Spleen (tissue), 7 donors: ENCODE data around the gene MRPL41.
"Not testable (repeated sequence)": the region's sequence is repeated elsewhere in the genome, so short reads cannot be mapped to it uniquely, and the experiment has no call there.

ENCODE experiments used
- CTCF ChIP-seq, 11 experiments: fragments of 200-600 bp in 7 of 11; fragments of 450-650 bp in 4 of 11; sonication (generic) in 4 of 11; IDR thresholded peaks in 8 of 11; conservative IDR thresholded peaks in 3 of 11; 1 replicate in 7 of 11; 2 replicates in 4 of 11; pipeline versions ENCODE4 v1.4.0 to v1.8.0; 2016 to 2021; ENCODE audit warnings: antibody characterized with exemption in 11 of 11, inconsistent platforms in 4 of 11, mild to moderate bottlenecking in 1 of 11
- POLR2A ChIP-seq, 3 donors: fragments of 450-650 bp; IDR thresholded peaks; one replicate each; pipeline ENCODE4 v1.5.1; 2017; ENCODE audit warnings: antibody characterized with exemption in 3 of 3, mild to moderate bottlenecking in 1 of 3
- donor health status: DM: no; HTN: no; CAD: no; lungs with moderate emphysema.
- donor health status: DM: no; HTN: no; CAD: no.
- donor health status: DM: no; HTN: no; CAD: no.

GRCh38 chr9:137532891-137533468, 18.7 kb upstream of the MRPL41 start:
- TF ChIP-seq CTCF (IDR thresholded peaks at IDR 0.05 in 8 of 11, conservative IDR thresholded peaks at IDR 0.05 in 3 of 11); POLR2A (IDR thresholded peaks at IDR 0.05): not testable (repeated sequence)
